ENCODE results near the gene EPN3. TPM values are rescaled to one million over a fixed set of nuclear protein-coding genes. Genes with fewer than 3 reads are reported as not detected.

EPN3 gene
- total RNA-seq, 2 experiments from 2014 or later: not detected

- no peaks in the 10 kb centered on the region for H3K36me3 Mint-ChIP-seq (ENCODE audit: low read depth)
- peaks cover 34% of the 10 kb centered on the region for H3K27me3 Mint-ChIP-seq (ENCODE audit: low read depth)
- no peak for DNase-seq
- CTCF ChIA-PET: no interaction called here
- no peak overlapping the region for H3K4me3 Mint-ChIP-seq
- peaks cover 2% of the 10 kb centered on the region for H3K4me1 Mint-ChIP-seq (ENCODE audit: low read depth)
- no peak overlapping the region for H3K27ac Mint-ChIP-seq
- no peaks in the 10 kb centered on the region for H3K9me3 Mint-ChIP-seq
- intact Hi-C loops (cut with micrococcal nuclease): no loop called here
Observed at GRCh38 chr17:50527949-50528474, 4.5 kb upstream of the EPN3 start.

GRCh38 chr17:50529849-50530248 lies 2.7 kb upstream of the EPN3 start:
- Mint-ChIP-seq H3K4me3 (no peak overlapping the region), H3K36me3 (ENCODE audit: low read depth) (no peaks in the 10 kb centered on the region), H3K27me3 (ENCODE audit: low read depth) (peaks cover 49% of the 10 kb centered on the region), H3K4me1 (ENCODE audit: low read depth) (peaks cover 15% of the 10 kb centered on the region), H3K27ac (no peak overlapping the region), H3K9me3 (no peaks in the 10 kb centered on the region)
- intact Hi-C loops (cut with micrococcal nuclease): no loop called here
- no peak for DNase-seq
- CTCF ChIA-PET: no interaction called here

DNA sequence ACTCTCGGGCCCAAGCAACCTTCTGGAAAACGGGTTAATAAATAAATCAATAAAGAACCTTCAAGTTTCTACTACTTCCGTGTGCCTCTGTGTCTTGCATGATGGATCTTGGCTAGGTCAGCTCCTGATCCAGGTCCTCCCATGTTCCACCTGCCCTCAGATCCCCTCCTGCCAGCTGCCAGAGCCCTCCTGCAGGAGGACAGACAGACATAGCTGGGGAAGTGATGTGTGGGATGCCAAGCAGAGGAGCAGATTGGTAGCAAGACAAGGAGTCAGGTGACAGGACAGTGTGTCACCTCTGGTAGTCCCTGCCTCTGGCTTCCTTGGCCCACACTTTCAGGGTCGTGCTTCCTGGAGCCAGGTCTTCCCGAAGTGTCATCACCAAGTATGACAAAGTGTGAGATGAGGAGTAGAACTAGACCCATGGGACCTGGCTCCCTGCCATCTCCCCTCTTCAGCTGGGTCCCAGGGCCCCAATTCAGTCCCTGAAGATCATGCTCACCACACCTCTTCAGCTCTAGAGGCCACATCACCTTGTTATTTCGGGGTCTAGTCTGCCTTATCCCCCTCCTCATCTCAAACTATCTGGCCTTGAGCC lies 1.0 kb upstream of the EPN3 start:
- Mint-ChIP-seq H3K36me3 (ENCODE audit: low read depth) (no peaks in the 10 kb centered on the region), H3K27me3 (ENCODE audit: low read depth) (peaks cover 49% of the 10 kb centered on the region), H3K4me3 (no peak overlapping the region), H3K27ac (no peak overlapping the region), H3K9me3 (no peaks in the 10 kb centered on the region), H3K4me1 (ENCODE audit: low read depth) (peaks cover 15% of the 10 kb centered on the region)
- DNase-seq: no peak
- CTCF ChIA-PET: interaction anchor here (0.6 to 1.4 kb wide), 4 partner anchors 16 to 149 kb away, joined by 3 to 6 read pairs (median 4); no protein-coding TSS in a partner anchor
- intact Hi-C loops (cut with micrococcal nuclease): no loop called here

DNA sequence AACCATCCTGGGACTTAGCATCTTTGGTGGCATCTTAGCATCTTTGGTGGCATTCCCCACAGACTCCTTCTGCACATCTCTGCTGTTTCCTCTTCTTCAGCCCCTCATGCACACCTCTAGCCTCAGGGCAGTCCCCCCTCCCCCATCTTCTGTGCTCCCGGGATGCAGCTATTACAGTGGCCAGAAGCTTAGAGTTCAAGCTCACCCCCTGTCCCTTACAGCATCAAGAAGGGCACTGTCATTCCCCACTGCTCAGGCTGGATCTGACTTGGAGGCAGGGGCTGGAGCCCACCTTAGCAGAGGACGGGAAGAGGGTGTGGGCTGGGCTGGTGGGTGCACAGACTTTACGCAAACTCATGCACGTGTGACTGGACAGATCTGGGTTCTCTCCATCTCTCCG lies 650 bp downstream of the EPN3 start:
- intact Hi-C loops (cut with micrococcal nuclease): no loop called here
- H3K27ac Mint-ChIP-seq: no peak overlapping the region
- H3K4me3 Mint-ChIP-seq: no peak overlapping the region
- peaks cover 15% of the 10 kb centered on the region for H3K4me1 Mint-ChIP-seq (ENCODE audit: low read depth)
- no peak for DNase-seq
- H3K9me3 Mint-ChIP-seq: no peaks in the 10 kb centered on the region
- CTCF ChIA-PET: interaction anchor here (0.6 to 1.2 kb wide), 3 partner anchors 49 to 201 kb away, joined by 3 to 5 read pairs (median 3); no protein-coding TSS in a partner anchor
- no peaks in the 10 kb centered on the region for H3K36me3 Mint-ChIP-seq (ENCODE audit: low read depth)
- H3K27me3 Mint-ChIP-seq (ENCODE audit: low read depth): peaks cover 49% of the 10 kb centered on the region

GRCh38 chr17:50533720-50534148 lies 1.2 kb downstream of the EPN3 start:
- intact Hi-C loops (cut with micrococcal nuclease): no loop called here
- CTCF ChIA-PET: interaction anchor here (0.6 to 1.2 kb wide), 2 partner anchors 50 to 185 kb away, joined by 3 read pairs; no protein-coding TSS in a partner anchor
- DNase-seq: no peak
- Mint-ChIP-seq H3K27ac (no peak overlapping the region), H3K4me1 (ENCODE audit: low read depth) (peaks cover 15% of the 10 kb centered on the region), H3K27me3 (ENCODE audit: low read depth) (peaks cover 49% of the 10 kb centered on the region), H3K9me3 (no peaks in the 10 kb centered on the region), H3K36me3 (ENCODE audit: low read depth) (no peaks in the 10 kb centered on the region), H3K4me3 (no peak overlapping the region)

DNA sequence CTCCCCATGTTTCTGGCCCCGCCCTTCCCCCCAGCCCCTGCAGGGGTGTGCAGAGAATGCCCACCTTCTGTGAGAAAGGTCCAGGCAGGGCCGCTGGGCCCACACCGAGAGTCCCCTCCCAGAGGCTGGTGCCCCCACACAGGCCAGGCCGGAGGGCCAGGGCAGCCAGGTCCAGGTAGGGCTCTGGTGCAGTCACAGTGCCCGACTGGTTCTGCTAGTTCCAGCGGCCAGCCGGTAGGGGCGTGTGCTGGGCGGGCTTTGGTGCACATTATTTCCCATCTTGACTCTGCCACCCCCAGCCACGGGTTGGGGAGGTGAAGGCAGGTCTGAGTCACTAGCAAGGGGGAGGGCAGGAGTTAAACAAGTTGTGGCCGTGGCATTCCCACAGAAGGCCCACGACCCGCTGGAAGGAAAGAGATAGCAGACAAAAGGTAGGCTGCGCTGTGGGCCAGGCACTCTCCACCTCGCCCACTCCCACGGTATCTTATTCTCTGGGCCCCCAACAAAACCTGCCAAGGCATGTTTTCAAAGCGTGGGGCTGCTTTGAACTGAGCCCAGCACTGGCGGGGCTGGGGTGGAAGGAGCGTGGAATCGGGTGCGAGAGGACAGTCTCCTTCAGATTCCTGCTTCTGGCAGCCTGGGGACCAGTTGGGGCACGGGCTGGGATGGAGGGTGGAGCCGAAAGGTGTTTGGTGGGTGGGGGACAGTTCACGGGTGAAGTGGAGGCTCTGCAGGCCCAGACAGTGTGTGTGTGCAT lies 1.9 kb downstream of the EPN3 start:
- peaks cover 44% of the 10 kb centered on the region for H3K27me3 Mint-ChIP-seq (ENCODE audit: low read depth)
- H3K27ac Mint-ChIP-seq: no peak overlapping the region
- H3K4me3 Mint-ChIP-seq: no peak overlapping the region

GRCh38 chr17:50534979-50535326 lies 2.4 kb downstream of the EPN3 start:
- H3K36me3 Mint-ChIP-seq (ENCODE audit: low read depth): no peaks in the 10 kb centered on the region
- DNase-seq: no peak
- no peak overlapping the region for H3K4me3 Mint-ChIP-seq
- peaks cover 40% of the 10 kb centered on the region for H3K27me3 Mint-ChIP-seq (ENCODE audit: low read depth)
- CTCF ChIA-PET: no interaction called here
- H3K27ac Mint-ChIP-seq: no peak overlapping the region
- peaks cover 15% of the 10 kb centered on the region for H3K4me1 Mint-ChIP-seq (ENCODE audit: low read depth)
- intact Hi-C loops (cut with micrococcal nuclease): no loop called here
- H3K9me3 Mint-ChIP-seq: no peaks in the 10 kb centered on the region

More for the DNA sequence above, 1.9 kb downstream of the EPN3 start:
- Mint-ChIP-seq H3K9me3 (no peaks in the 10 kb centered on the region), H3K36me3 (ENCODE audit: low read depth) (no peaks in the 10 kb centered on the region), H3K4me1 (ENCODE audit: low read depth) (peaks cover 15% of the 10 kb centered on the region)
- DNase-seq: peak; percentile 37
- intact Hi-C loops (cut with micrococcal nuclease): no loop called here
- CTCF ChIA-PET: interaction anchor here (1.2 kb wide), 1 partner anchor 50 kb away, joined by 3 read pairs; no protein-coding TSS in a partner anchor

GRCh38 chr17:50535407-50535806 lies 2.9 kb downstream of the EPN3 start:
- CTCF ChIA-PET: interaction anchor here (1.0 kb wide), 1 partner anchor 52 kb away, joined by 4 read pairs; no protein-coding TSS in a partner anchor
- Mint-ChIP-seq H3K36me3 (ENCODE audit: low read depth) (no peaks in the 10 kb centered on the region), H3K4me3 (no peak overlapping the region), H3K27ac (no peak overlapping the region), H3K27me3 (ENCODE audit: low read depth) (peaks cover 39% of the 10 kb centered on the region), H3K9me3 (no peaks in the 10 kb centered on the region), H3K4me1 (ENCODE audit: low read depth) (peaks cover 15% of the 10 kb centered on the region)
- intact Hi-C loops (cut with micrococcal nuclease): no loop called here
- DNase-seq: no peak

DNA sequence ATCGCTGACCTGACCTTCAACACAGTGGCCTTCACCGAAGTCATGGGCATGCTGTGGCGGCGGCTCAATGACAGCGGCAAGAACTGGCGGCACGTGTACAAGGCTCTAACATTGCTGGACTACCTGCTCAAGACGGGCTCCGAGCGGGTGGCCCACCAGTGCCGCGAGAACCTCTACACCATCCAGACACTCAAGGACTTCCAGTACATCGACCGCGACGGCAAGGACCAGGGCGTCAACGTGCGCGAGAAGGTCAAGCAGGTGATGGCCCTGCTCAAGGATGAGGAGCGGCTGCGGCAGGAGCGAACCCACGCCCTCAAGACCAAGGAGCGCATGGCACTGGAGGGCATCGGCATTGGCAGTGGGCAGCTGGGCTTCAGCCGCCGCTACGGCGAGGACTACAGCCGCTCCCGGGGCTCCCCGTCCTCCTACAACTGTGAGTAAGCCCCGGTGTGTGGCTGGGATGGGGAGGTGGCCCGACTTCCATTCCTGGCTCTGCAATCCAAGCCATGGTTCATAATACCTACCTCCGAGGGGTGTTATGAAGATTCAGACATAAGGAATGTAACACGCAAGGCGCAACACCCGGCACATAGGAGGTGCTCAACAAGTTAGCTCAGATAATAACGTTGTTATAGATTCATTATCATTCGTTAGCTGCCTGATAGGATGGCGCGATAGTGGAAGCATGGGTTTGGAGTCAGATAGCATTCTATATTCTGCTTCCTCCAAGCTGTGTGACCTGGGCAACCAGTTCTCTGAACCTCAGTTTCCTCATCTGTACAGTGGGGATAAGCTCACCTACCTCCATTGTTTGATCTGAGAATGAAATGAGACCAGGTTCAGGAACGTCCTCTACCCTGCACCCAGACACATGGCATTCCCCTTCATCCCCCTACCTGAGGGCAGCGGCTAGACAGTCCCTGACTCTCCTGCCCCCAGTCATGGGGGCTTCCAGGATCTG lies 4.4 kb downstream of the EPN3 start:
- peaks cover 26% of the 10 kb centered on the region for H3K27me3 Mint-ChIP-seq (ENCODE audit: low read depth)
- DNase-seq: no peak
- H3K4me3 Mint-ChIP-seq: no peak overlapping the region
- H3K9me3 Mint-ChIP-seq: no peaks in the 10 kb centered on the region
- CTCF ChIA-PET: no interaction called here
- H3K4me1 Mint-ChIP-seq (ENCODE audit: low read depth): peaks cover 18% of the 10 kb centered on the region
- intact Hi-C loops (cut with micrococcal nuclease): no loop called here
- H3K27ac Mint-ChIP-seq: no peak overlapping the region
- H3K36me3 Mint-ChIP-seq (ENCODE audit: low read depth): no peaks in the 10 kb centered on the region

- intact Hi-C loops (cut with micrococcal nuclease): no loop called here
- H3K27me3 Mint-ChIP-seq (ENCODE audit: low read depth): peaks cover 16% of the 10 kb centered on the region
- no peak overlapping the region for H3K4me3 Mint-ChIP-seq
- no peak overlapping the region for H3K27ac Mint-ChIP-seq
- peaks cover 23% of the 10 kb centered on the region for H3K4me1 Mint-ChIP-seq (ENCODE audit: low read depth)
- H3K9me3 Mint-ChIP-seq: no peaks in the 10 kb centered on the region
- H3K36me3 Mint-ChIP-seq (ENCODE audit: low read depth): no peaks in the 10 kb centered on the region
- CTCF ChIA-PET: no interaction called here
- DNase-seq: no peak
Observed at GRCh38 chr17:50537721-50538548, 5.4 kb downstream of the EPN3 start.

DNA sequence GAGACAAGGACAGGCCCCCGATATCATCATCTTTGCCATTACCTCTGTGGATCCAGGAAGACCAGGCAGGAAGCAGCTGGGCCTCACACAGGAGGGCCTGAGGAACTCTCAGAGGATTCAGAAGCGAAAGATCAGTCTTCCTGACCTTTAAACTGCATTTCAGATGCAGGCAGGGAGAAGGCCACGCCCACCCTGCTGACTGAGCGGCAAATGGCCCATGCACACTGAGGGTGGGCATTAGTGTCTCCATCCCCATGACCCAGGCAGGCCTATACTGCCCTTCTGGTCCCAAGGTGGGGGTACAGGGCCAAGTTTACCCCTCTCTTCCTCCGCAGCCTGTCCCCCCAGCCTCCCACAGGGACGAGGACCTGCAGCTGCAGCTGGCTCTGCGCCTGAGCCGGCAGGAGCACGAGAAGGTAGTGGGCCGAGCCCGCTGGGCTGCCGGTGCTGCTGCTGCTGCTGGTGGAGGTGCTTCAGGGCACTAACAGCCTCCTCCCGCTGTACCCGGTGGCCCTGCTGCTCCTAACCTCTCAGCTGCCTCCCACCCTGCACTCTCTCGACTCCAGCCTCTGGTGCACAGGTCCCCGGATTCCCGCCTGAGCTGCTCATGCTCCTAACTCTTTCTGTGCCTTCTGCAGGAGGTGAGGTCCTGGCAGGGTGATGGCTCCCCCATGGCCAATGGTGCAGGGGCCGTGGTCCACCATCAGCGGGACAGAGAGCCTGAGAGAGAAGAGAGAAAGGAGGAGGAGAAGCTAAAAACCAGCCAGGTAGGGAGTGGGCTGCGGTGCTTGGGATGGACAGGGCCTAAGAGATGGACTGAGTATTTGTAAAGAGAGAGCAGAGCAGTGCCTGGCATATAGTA lies 6.2 kb downstream of the EPN3 start:
- H3K4me1 Mint-ChIP-seq (ENCODE audit: low read depth): peaks cover 15% of the 10 kb centered on the region
- intact Hi-C loops (cut with micrococcal nuclease): no loop called here
- DNase-seq: no peak
- H3K36me3 Mint-ChIP-seq (ENCODE audit: low read depth): no peaks in the 10 kb centered on the region
- no peak overlapping the region for H3K27ac Mint-ChIP-seq
- H3K9me3 Mint-ChIP-seq: no peaks in the 10 kb centered on the region
- peaks cover 7% of the 10 kb centered on the region for H3K27me3 Mint-ChIP-seq (ENCODE audit: low read depth)
- no peak overlapping the region for H3K4me3 Mint-ChIP-seq
- CTCF ChIA-PET: interaction anchor here (0.6 kb wide), 1 partner anchor 62 kb away, joined by 3 read pairs; no protein-coding TSS in a partner anchor

All from activated naive CD4-positive, alpha-beta T cell treated with anti-CD3 and anti-CD28 coated beads for 36 hours (primary cell).